HEK293 (cell line): ENCODE data around the gene IL1A.

Experiments
- GLIS2 ChIP-seq: fragments of 450-650 bp; formaldehyde crosslinking; IDR thresholded peaks from 2 replicates; pipeline ENCODE4 v1.5.1; 2016; ENCODE audit warnings: missing biosample characterization, missing genetic modification characterization
- ZNF24 ChIP-seq: fragments of 450-650 bp; formaldehyde crosslinking; IDR thresholded peaks from 2 replicates; pipeline ENCODE4 v1.5.1; 2016; ENCODE audit warnings: missing biosample characterization, missing genetic modification characterization
- TF ChIP-seq, protein P1 (sequence below): fragments of 450-650 bp; IDR thresholded peaks from 2 replicates; pipeline ENCODE4 v1.5.1; 2018; ENCODE audit warnings: missing biosample characterization, missing genetic modification characterization

DNA sequence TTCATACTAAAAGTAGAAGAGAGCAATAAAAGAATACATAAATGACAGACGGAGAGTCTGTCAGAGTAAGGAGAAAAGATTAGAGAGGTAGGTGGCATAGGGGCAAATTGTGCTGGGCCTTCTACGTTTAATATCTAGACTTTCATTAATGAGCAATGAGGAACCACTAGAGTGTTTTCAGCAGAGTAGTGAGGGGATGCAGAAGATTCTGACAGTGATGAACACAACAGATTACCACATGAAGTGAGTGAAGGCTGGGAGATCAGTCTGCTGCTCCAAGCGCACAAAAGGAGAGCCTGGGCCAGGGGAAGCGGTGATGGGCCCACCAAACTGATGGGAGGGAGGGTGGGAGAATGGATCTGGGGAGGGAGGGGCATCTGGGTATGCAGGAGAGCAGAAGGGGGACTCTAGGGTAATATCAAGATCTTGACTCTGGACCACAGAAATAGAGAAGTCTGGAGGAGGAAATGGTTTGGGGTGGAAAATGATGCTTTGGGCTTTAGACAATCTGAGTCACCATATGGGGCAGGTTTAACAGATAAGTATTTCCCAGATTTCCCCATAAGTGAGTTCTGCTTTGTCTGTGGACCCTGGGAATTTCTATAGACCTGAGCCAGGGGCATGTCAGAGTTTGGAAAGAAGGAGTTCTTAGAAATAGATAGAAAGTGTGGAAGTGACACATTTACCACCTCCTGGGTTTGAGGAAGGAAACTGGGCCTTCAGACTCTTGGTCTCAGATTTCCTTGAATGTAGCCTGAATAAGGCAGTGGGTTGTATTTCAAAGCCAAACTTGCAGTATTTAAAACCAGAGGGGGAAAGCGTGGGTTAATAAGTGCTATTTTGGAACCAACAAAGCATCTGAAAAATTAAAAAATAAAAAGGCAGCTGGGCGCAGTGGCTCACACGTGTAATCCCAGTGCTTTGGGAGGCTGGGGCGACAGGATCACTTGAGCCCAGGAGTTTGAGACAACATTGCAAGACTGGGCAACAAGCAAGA lies 15.0 kb upstream of the IL1A start:
- TF ChIP-seq GLIS2 (tag by site-specific recombination) (no peak), ZNF24 (no peak)
- TF ChIP-seq, protein P1, sequence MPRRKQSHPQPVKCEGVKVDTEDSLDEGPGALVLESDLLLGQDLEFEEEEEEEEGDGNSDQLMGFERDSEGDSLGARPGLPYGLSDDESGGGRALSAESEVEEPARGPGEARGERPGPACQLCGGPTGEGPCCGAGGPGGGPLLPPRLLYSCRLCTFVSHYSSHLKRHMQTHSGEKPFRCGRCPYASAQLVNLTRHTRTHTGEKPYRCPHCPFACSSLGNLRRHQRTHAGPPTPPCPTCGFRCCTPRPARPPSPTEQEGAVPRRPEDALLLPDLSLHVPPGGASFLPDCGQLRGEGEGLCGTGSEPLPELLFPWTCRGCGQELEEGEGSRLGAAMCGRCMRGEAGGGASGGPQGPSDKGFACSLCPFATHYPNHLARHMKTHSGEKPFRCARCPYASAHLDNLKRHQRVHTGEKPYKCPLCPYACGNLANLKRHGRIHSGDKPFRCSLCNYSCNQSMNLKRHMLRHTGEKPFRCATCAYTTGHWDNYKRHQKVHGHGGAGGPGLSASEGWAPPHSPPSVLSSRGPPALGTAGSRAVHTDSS (tag by site-specific recombination) = no peak
